Glomerular endothelial cell (primary cell): Measurements from ENCODE around the gene SHROOM2. TPM values are rescaled to one million over a fixed set of nuclear protein-coding genes. Genes with fewer than 3 reads are reported as not detected.
"Not testable (repeated sequence)": the region's sequence is repeated elsewhere in the genome, so short reads cannot be mapped to it uniquely, and the experiment has no call there.

Experiments used
- DNase-seq: peaks from one replicate; pipeline ENCODE4 v3.0.0-alpha.2; 2011; ENCODE audit warnings: low read depth, low spot score; ENCODE audit errors: extremely low read depth
- total RNA-seq: library from RNA; depleted of rRNA; stranded (reverse); fragments of >200 nt; gene quantifications from 2 replicates; pipeline ENCODE4 v1.2.3, GENCODE V29; 2015

SHROOM2 gene
- total RNA-seq, 1 donor from 2014 or later = 46.0 TPM

- no peak for DNase-seq
Observed at GRCh38 chrX:9829308-9830267, 43.4 kb downstream of the SHROOM2 start.

- no peak for DNase-seq
Observed at GRCh38 chrX:9832811-9833210, 46.6 kb downstream of the SHROOM2 start.

DNA sequence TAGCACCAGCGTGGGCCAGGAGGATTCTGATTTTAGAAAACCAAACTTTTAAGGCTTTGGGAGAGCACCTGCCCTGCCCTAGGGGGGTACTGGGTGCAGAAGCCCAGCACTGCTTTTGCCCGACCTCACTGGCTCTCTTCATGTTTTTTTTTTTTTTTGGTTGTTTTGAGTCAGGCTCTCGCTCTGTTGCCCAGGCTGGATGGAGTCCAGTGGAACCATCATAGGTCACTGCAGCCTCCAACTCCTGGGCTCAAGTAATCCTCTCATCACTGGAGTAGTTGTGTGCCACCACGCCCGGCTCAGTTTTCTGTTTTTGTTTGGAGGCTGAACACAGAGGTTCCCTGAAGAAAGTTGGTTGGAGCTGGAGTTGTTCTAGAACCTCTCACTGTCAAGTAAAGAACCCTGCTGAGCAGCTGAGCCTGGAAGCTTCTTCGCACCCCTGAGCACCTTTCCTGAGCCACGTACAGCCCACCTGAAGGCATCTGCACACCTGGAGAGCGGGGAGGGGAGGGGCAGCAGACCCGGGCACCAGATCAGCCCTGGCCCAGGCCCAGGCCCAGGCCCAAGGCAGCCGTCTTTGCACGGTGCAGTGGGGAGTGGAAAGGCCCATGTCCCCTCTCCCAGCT lies 49.5 kb downstream of the SHROOM2 start:
- DNase-seq = no peak

GRCh38 chrX:9842541-9842940 lies 56.3 kb downstream of the SHROOM2 start:
- no peak for DNase-seq

DNA sequence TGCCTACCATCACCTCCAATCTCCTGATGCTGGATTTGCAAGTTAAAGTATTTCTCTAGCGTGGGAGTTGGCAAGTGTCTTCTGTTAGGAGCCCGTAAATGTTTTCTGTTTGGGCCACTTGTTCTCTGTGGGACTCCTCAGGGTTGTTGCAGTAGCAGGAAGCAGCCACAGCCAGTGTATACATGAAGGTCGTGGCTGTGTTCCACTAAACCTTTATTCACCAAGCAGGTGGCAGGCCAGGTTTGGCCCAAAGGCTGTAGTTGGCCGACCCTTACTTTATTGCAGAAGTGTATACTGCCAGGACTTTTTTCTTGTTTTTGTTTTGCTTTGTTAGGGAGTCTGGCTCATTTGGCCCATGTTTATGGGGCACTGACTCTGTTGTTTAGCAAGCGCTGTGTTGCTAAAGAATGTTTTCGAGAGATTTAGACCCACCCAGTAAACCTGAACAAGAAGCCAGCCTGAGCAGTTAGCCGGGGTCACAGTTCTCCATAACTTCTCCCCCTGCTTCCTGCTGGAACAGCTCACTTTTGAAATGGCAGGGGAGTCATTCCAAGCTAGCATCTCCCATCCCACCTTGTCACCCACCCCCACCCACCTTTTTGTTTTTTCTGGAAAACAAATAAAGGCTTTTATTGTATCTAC lies 58.8 kb downstream of the SHROOM2 start:
- DNase-seq = no peak

- no peak for DNase-seq
Observed at GRCh38 chrX:9845578-9845952, 59.3 kb downstream of the SHROOM2 start.

GRCh38 chrX:9846631-9847030 lies 60.4 kb downstream of the SHROOM2 start:
- no peak for DNase-seq

DNA sequence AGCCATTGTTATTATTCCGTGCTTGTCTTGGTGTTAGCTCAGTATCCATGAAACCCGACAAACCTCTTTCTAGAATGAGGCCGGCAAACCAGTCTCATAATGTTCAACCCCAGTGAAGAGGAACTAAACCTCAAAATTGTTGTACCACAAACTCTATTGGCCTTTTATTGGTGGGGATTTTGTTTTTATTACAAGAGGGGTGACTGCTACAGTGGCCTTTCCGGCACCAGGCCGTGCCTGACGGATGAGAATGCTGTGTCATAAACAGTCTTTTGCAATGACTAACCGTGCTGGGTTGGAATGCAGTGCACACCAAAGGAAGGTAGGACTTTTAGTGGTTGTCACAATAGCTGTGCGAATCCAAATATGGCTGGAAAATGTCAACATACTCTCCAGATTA lies 60.8 kb downstream of the SHROOM2 start:
- DNase-seq = no peak

- no peak for DNase-seq
Observed at GRCh38 chrX:9848718-9849479, 62.7 kb downstream of the SHROOM2 start.

DNA sequence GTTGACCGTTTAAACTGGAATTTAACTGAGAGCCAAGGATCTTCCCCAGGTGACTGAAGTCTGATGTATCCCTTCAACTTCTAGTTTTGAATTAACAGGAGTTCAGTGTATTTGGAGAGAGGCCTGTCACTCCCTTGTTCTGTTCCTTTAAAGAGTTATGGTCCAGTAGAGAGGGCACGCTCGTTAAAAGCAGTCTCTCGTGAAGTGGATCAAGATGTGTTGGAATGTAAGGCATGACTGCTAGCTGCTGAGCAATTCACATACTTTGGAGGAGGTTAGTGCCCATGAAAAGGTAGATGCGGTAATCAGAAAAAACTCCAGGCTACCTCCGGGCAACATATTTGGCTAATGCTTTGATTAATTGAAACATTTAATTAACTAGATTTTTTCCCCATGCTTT lies 65.7 kb downstream of the SHROOM2 start:
- DNase-seq = no peak

- DNase-seq = no peak
Observed at GRCh38 chrX:9853307-9853706, 67.1 kb downstream of the SHROOM2 start.

DNA sequence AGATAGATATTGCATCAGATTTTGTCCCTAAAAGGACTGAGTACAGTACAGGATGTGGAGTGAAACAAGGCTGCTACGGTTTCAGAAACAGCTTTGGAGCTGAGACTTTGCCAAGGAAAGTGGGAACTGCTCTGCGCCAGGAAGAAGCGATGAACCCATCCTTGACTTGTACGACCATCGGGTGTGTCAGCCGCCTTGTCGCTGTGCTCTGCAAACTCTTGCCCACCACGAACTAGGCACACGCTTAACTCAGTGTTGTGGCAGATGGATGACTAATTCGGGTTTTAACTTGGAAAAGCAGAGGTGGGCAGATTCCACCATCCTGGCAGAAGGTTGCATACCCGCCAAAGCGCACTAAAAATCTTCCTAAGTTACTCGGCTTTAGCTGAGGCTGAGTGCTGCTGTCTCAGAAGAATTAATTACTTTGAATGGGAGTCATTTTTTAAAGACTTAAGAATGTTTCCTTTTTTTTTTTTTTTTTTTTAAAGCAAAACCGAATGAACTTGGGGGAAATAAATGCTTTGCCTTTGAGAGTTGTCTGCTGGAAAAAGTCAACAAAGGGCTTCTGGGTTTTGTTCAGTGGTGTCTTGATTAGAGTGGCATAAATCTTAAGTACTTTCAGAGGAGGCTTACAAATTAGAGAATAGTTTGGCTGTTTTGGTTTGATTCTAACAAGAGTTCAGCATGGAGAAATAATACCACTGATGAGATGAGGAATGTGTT lies 69.5 kb downstream of the SHROOM2 start:
- no peak for DNase-seq

DNA sequence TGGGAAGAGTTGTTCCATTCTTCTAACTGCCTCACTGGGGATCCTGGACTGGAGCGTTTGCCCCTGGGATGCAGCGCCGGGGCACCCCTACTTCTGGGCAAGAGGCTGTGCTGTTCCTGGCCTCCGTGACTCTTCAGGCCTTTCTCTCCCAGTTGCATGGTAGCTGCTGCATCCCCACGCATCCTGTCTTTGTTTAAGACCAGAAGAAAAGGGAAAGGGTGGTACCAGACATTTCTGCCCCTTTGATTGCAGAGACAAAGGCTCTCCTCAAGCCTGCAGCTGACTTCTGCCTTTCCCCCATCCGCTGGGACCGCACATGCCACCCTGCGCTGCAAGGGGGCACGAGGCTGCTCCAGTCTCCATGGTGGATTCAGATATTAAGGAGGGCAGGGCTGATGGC lies 70.4 kb downstream of the SHROOM2 start:
- no peak for DNase-seq

DNA sequence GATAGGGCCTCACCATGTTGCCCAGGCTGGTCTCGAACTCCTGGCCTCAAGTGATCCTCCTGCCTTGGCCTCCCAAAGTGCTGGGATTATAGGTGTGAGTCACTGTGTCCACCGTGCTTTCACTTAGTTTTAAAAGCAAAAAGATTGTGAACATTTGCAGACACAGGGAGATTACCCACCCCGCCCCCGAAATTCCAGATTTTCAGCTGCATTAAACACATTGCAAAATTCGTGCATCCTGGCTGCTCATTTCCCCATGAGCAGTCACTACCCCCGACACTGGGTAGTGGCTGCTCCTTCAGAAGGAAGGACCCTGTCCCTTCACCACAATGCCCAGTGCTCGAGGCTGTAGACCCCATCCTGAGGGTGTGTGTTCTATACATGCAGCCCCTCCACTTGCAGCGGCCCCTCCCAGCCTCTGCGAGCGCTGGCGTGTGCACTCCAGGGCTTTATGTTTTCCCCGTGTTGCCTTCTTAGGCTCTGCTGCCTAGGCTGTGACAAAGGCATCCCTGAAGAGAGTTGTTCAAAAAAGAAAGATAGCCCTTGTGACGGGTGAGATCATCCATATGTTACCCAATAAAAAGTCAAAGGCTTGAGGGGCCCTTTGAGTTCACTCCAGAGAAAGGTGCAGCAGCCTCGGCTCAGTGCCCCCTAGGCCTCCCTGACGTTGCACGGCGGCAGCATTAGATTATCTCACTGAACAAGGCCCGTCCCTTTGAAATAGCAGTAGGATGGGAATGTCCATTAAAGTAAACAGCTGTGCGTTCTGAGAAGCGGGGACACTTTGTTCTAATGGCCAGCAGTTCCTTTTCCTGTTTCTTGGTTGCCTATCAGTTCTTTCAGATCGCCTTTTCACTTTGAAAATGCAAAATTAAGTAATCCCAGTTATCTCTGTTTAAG lies 71.6 kb downstream of the SHROOM2 start:
- no peak for DNase-seq

DNA sequence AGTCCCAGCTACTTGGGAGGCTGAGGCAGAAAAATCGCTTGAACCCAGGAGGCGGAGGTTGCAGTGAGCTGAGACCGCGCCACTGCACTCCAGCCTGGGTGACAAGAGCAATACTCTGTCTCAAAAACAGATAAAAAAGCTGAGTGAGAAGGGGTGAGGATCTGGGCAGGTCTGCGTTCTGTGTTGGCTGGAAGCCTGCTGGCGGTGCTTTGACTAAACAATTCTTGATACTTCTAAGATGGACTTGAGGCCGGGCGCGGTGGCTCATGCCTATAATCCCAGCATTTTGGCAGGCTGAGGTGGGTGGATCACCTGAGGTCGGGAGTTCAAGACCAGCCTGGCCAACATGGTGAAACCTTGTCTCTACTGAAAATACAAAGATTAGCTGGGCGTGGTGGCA lies 72.5 kb downstream of the SHROOM2 start:
- DNase-seq = not testable (repeated sequence)

DNA sequence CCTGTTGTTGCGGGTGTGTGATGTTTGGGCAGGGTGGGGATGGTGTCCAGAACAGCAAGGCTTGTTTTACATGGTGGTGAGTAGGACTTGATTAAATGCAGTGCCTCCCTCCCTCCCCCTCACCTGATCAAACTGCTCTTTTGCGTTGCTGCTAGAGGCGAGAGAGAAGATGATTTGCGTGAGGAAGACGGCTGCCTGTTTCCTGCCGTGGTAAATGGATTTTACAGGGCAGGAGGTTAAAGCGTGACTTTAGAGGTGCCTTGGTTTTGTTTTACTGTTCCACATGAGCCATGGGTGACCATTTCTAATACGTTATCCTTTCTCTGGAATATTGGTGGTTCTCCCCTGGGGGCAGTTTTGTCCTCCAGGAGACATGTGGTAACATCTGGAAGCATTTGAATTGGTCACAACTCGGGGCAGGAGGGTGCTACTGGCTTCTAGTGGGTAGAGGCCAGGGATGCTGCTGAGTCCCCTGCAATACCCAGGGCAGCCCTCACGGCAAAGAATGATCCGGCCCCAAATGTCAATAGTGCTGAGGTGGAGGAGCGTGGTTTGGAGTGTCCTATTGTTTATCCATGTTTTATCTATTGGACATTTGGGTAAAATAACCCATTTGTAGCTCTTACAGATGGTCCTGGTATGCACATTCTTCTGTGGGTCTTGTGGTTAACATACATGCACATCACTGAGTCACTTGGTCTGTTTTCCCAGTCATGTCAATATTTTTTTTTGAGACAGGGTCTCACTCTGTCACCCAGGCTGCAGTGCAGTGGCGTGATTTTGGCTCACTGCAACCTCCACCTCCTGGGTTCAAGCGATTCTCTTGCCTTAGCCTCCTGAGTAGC lies 73.7 kb downstream of the SHROOM2 start:
- no peak for DNase-seq

DNA sequence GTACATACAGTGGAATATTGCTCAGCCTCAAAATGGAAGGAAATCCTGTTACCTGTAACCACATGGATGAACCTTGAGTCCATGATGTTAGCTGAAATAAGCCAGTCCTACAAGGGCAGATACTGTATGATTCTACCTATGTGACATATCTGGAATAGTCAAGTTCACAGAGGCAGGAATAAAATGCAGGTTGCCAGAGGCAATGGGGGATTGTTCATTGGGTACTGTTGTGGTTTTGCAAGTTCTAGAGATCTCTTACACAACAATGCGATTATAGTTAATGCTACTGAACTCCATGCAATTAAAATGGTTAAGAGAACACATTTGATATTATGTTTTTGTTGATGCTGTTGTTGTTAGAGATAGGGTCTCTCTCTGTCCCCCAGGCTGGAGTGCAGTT lies 74.6 kb downstream of the SHROOM2 start:
- DNase-seq = no peak

DNA sequence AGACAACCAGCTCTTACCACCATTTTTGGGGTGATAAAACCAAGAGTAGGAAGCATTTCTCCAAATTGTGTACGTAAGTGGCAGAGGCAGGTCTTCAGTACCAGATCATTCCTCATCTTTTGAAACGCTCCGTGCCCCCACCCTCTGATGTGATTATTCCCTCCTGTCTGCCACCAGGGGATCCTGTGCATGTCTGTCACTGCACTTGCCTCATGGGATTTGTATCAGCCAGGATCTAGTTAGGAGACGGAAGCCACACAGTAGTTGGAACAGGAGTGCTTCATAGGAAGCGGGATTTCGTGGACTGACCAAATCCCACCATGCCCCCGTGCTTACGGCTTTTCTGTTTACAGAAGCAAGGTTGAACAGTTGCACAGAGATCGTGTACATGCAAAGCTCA lies 75.5 kb downstream of the SHROOM2 start:
- no peak for DNase-seq
